Ureter (tissue), 1 donor: ENCODE data around the gene DAZAP1. TPM values are rescaled to one million over a fixed set of nuclear protein-coding genes. Genes with fewer than 3 reads are reported as not detected.
A peak's percentile ranks its signal among the peaks of the same experiment; 100 is the strongest.

Source experiments
- DNase-seq: peaks from one replicate; pipeline ENCODE4 v3.0.0-alpha.2; 2020; ENCODE audit warnings: low spot score
- total RNA-seq: library from RNA; stranded (reverse); gene quantifications from one replicate; pipeline ENCODE4 v1.2.4, GENCODE V29; 2023
- donor health status: DM: yes; HTN: yes; CAD: no.

The DAZAP1 gene
- total RNA-seq, 1 donor from 2014 or later = 137 TPM

DNA sequence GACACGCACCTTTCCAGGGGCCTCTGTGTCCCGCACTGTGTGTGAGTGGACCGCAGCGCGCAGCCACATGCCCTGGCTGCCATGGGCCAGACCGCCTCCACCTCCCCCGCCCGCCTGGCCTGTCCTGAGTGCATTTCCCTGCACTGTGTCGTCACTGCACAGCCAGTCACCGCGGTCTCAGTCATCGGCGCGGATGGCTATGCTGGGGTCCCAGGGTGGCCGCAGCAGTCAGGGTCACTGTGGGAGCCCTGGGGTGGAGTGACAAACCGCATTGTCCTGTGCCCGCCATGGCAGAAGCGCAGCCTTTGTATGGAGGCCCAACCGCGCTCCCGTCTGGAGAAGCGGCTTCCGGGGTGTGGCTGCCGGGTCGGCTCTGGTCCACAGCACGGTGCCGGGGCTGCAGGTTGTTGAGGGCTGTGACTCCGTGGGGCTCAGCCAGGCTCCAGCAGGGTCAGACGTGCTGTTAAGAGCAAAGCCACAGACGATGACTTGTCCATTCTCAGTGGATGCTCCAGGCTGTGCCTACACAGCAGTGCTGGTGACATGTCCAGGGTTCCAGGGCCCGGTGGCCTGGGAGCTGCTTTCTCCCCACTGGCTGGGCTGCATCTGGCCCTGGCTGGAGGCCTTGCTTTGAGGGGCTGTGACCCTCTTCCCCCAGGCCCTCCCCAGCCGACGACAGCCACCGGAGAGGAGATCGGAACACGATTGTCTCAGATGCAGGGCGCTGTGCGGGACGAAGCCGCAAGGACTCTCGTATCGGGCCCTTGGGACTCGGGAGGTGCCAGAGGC lies 30.0 kb upstream of the DAZAP1 start:
- DNase-seq = no peak

DNA sequence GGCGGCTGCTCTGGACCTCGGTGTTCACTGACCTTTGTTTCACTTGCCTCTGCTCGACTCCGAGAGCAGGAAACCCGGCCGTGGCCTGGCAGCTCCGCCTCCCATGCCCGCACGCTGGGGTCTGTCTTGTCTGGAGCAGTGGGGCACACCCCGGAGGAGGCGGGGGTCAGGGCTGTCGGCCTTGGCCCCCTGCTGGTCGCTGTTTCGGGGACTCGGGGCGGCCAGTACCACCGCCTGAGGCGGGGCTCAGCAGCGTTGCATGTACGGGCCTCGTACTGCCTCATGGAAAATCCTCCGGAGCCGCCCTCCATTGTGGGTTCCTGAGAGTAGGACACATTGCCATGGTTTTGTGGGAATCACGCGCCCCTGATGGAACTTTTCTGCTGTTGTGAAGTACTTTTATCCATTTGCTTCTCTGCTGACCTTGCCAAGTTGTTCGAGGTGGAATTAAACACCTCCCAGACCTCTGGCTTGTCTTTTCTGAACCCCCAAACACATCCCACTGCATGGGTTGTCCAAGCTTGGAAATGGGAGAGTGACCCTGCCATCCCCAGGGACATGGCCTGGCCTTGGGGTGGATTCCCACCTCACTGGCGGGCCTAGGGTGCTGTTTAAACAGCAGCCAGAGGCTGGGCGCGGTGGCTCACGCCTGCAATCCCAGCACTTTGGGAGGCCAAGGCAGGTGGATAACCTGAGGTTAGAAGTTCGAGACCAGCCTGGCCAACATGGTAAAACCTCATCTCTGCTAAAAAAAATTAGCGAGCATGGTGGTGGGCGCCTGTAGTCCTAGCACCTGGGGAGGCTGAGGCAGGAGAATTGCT lies 29.2 kb upstream of the DAZAP1 start:
- no peak for DNase-seq

DNA sequence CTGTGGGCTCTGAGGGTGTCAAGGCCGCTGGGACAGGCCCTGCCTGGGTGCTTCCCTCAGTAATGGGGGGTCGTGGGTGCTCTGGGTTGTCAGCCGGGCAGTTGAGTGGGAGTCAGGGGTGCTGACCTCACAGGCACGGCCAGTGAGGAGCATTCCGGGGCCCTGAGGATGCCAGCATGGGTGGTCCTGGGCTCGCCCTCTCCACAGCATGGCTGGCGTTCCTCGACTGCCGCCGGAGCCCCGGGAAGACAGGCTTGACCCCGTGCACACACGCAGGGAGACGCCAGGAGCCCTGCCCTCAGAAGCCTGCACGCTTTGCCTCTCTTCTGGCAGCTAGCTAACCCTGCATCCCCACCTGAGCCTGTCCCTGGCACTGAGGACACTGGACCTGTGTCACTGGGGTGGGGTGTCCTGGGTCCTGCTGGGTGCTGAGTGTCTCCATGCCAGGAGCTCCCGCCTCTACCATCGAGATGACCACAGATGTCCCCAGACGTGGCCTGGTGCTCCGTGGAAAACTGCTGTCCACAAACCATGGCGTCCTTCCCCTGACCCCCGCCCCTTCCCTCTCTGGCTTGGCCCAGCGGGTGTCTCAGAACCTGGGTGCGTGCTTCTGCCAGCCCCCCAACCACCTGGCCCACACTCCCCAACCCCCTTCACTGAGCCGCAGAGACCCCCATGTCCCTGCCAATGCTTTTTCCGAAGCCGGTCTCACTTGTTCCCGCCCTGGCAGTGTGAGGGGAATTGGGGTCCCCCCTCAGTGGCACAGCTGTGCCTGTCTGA lies 28.1 kb upstream of the DAZAP1 start:
- no peak for DNase-seq

DNA sequence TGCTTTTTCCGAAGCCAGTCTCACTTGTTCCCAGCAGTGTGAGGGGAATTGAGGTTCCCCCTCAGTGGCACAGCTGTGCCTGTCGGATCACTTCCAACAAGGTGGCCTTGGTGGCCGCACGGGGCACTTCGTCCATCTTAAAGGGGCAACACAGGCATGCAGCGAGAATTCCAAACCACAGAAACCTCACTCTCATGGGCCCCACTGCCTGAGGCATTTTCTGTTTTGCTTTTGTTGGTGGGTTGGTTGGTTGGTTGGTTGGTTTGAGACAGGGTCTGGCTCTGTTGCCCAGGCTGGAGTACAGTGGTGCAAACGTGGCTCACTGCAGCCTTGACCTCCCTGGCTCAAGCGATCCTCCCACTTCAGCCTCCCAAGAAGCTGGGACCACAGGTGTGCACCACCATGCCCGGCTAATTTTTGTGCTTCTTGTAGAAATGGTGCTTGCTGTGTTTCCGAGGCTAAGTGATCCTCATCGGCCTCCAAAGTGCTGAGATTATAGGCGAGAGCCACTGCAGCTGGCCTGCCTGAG lies 27.4 kb upstream of the DAZAP1 start:
- no peak for DNase-seq

DNA sequence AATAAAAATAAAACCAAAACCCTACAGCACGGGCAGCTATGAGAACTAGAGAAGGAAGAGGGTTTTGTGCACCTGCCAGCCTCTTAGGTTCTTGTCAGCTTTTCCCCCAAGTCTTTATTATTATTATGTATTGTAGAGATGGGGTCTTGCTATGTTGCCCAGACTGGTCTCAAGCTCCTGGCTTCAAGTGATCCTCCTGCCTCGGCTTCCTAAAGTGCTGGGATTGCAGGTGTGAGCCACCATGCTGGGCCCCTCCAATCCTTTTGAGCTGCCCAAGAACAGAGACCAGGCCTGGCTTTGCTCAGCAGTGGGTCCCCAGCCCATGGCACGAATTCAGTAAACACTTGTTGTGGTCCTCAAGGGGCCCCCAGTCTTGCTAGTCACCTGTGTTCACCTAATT lies 25.1 kb upstream of the DAZAP1 start:
- DNase-seq = no peak

DNA sequence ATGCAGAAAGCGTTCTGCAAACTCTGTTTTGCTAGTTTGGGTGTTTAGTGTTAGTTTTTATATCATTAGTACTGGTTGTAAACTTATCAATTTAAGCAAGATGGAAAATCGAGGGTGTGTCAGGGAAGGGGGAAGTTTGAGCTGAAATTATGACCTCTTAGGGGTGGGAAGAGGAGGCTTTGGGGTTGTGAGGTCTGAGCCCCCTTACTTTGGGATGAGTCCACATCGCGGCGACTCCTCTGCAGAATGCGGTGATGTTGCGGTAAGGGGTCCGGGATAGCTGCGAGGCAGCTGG lies 24.4 kb upstream of the DAZAP1 start:
- DNase-seq = no peak

DNA sequence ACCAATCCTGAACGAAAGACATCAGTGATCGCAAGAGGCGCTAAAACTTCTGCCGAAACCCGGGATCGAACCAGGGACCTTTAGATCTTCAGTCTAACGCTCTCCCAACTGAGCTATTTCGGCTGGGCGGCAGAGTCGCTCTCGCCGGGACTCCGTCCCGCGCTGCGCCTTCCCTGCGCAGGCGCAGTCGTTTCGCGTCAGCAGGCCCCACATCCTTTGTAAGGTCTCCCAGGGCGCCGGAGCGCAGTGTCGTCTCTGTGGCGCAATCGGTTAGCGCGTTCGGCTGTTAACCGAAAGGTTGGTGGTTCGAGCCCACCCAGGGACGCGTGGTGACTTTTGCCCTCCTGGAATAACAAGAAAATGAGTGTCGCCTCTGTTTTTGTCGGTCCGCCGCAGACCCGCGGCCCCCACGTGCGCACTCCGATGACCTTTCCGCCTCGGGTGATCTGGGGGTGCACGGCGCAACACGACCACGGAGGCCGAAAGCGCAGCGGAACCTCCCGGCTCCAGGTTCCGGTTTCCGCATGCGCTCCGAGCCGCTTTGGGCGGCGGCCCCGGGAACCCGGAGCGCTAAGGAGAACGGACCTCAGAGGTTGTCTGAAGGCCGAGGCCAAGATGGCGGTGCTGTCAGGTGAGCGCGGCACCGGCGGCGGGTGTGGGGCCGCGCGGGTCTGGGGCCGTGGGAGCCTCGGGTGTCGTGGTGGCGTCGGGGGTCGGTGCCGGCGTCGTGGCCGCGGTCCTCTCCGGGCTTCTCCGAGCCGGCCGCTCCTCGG lies 23.9 kb upstream of the DAZAP1 start, which contains the start of gene NDUFS7:
NDUFS7 (plus strand) TSS at position 596 of the 773 bp plus-strand sequence; CDS start at position 616, 20 bp downstream.
- peak; percentile 94 for DNase-seq

DNA sequence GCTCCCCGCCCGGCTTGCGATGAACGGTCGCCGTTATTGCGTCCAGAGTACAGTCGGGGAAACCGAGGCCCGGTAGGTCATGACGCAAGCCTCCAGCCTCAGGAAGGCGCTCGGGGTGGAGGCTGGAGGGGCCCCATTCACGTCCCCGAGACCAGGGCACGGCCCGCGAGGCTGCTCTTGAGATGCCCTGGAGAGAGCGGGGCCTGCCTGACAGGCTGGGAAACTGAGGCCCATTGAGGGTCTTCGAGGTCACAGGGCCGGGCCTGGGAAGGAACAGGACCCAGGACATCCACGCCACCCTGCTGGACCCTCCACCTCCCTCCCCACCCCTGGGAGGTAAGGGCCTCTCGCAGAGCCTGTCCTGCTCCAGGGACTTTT lies 23.3 kb upstream of the DAZAP1 start:
- DNase-seq = no peak

DNA sequence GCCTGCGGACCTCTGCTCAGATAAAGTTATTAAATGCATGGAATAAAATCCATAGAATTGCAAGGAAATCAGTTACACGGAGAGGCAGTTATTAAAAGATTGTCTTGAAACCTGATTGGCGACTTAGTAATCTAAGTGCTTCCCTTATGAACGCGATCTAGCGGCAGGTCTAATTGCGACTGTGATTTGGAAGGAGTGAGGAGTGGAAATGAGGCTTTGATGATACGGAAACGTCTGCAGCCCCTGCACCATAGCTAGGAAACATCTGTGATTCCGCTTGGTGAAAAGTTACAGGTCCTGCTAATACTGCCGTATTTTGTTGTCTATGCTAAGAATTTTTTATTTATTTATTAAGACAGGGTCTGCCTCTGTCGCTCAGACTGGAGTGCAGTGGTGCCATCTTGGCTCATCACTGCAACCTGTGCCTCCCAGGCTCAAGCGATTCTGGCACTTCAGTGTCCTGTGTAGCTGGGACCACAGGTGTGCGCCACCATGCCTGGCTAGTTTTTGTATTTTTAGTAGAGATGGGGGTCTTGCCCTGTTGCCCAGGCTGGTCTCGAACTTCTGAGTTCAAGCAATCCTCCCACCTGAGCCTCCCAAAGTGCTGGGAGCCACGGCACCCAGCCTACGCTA lies 22.8 kb upstream of the DAZAP1 start:
- no peak for DNase-seq

DNA sequence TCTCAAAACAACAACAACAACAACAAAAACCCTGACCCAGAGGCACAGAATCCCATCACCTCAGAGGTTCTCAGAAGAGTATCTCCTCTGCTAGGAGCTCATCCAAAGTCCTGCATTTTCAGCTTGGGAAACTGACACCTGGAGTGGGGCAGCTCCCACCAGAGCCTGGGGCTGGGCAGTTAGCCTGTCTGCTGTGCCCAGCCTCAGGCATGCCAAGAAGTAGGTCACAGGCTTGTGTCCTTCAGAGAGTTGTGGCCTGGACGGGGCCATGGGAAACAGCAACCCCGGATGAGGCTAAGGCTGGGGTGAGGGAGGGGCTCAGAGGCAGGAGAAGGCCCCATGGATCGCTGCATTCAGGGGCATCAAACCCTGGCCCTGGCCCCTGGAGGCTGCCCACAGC lies 21.6 kb upstream of the DAZAP1 start:
- DNase-seq = no peak

DNA sequence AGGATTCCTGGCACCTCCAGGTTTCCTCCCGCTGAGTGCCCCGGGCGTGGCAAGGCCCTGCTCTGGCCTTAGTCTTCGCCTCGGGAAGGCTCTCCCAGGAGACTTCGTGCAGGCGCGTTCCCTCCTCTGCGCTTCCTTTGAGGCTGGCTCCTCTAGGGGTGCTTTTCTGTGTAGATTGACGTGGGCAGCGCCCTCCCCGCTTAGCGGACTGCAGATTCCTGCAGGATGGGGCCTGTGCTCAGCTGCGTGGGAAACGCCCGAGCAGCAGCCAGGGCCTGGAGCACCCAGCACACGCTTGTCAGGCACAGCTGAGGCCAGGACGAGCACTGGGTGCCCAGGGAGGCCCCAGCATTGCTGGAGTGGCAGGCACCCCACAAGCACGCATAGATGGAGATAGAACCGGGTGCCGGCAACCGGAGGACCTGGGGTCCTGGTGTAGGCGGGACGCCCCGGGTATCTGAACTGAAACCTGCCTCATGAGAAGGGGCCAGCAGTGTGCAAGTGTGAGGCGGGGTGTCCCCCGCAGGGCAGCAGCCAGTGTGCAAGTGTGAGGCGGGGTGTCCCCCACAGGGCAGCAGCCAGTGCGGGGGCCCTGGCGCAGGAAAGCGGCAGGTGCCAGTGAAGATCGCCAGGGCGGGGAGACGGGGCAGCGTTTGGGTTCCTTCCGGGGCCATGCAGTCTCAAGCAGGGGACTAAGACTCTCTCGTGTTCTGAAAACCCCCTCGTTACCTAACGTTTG lies 20.3 kb upstream of the DAZAP1 start:
- no peak for DNase-seq

DNA sequence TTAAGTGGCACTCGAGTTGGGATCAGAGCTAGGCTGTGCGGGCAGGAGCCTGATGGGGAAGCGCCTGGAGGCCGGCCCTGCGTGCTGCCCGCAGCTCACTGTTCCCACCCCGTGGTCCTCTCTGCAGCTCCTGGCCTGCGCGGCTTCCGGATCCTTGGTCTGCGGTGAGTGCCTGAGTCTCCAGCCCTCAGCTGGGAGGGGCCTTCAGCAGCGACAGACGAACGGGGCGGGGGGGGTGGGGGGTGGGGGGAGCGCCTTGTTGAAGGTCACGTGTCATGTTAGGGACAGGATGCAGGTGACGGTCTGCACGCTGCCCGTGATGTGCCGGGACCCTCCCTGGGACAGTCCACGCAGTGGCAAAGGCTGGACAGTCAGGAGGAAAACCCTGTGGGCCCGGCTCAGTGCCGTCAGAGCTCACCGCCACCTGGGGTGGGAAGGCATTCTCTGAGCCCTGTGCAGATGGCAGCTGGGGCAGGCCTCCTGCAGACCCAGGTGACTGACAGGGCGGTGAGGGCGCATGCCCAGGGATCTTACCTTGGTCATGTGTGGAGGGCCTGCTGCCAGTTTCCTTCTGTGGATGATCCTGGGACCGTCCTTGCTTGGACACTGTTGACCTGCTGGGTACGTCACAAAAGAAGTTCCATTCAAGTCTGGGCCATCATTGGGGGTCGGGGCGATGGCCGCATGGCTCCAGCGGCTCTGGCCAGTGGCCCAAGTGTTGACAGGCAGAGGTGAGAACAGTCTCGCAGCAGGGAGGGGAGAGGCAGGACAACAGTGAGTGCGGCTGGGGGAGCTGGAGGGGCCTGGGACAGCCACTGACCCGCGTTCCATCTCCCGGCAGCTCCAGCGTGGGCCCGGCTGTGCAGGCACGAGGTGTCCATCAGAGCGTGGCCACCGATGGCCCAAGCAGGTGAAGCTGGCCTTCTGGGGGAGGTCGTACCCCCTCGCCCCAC lies 19.4 kb upstream of the DAZAP1 start:
- DNase-seq = no peak

DNA sequence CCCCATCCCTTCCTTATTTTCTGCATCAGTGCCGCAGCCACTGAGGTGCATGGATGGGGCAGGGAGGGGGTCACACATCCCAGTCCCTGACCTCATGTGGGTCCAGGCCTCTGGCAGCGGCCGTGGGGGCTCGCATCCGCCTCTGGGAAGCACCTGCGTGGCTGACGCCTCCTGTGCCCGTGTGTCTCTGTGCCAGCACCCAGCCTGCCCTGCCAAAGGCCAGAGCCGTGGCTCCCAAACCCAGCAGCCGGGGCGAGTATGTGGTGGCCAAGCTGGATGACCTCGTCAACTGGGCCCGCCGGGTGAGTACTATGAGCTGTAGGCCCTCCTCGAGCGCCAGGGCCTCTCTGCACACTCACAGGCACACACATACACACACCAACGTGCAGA lies 18.8 kb upstream of the DAZAP1 start:
- no peak for DNase-seq

DNA sequence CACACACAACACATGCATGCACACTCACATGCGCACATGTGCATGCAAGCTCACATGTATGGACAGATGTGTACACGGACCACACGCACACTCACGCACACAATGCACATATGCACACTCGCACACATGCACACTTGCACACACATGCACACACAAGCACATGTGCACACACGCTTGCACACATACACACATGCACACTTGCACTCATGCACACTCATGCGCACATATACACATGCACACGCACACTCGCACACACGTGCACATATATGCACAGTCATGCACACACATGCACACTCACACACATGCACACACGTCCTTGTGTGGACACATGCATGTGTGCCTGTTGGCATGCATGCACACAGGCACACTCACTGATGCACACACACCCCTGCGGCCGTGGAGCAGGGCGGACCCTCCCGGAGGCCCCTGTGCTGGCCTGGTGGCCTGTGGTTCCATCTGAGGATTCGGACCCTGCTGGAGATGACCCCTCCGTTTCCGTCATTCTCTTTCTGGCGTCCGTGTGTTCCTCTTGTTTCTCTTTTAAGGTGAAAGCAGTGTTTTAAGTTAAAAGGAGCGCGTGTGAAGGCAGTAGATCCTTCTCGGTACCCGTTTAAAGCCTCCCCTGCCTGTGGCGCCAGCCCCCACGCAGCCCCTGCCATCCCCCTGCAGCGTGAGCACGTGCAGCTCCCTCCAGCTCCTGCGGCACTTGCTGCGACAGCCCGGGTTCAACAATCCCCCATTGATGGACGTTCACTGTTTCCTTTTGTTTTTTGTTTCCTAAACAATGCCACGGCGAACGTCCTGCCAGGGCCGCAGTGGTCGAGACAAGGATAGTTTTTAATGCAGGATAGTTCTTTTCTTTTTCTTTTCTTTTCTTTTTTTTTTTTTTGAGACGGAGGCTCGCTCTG lies 18.1 kb upstream of the DAZAP1 start:
- no peak for DNase-seq

DNA sequence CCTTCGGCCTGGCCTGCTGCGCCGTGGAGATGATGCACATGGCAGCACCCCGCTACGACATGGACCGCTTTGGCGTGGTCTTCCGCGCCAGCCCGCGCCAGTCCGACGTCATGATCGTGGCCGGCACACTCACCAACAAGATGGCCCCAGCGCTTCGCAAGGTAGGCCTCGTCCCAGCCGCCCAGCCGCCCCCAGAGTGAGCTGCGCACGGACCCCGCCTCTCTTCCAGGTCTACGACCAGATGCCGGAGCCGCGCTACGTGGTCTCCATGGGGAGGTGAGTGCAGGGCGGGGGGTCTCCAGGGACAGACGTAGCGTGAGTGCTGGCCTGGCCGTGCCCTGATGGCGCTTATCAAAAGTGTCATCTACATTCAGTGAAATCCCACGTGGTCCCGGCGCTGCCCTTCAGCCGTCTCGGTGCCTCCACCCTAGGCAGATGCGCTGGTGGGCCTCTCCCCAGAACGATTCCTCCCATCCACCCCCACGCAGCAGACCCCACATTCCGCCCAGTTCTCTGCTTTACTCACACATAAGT lies 16.4 kb upstream of the DAZAP1 start:
- no peak for DNase-seq

DNA sequence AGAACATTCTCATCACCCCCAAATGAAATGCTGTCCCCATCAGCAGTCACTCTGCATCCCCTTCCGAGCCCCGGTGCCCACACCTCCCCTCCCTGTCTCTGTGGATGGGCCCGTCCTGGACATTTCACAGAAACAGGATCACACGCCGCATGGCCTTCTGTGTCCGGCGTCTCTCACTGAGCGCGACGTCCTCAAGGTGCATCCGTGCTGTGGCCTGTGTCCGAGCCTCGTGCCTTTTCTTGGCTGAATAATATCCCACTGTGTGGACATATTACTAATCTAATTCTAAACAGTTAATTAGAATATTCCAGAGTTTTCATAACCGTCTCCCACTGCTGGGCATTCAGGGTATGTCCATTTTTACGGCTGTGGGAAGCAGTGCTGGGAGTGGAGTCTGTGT lies 15.0 kb upstream of the DAZAP1 start:
- no peak for DNase-seq

DNA sequence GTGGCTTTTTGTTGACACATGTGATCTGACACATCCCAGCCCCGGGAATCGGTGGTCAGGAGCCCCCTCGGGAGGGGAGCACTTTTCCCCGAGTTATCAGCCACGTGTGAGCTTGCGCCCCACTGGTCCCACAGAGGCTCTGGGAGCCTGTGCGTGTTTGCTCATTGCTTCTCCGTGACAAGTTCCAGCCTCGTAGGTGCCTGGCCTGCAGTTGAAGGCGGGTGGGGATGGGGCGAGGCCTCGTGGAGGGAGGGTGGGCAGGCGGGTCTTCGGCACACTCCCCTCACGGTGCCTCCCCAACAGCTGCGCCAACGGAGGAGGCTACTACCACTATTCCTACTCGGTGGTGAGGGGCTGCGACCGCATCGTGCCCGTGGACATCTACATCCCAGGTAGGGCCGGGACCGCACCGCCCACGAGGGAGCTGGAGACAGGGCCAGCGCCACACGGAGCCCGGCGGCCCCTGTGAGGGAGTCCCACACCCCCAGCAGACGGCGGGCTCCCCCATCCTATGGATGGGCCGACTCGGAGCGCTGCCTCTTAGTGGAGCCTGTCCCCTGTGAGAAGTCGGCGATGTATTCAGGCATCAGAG lies 14.4 kb upstream of the DAZAP1 start:
- no peak for DNase-seq
